Endometrium (tissue), 2 donors: ENCODE data around the gene LRP3.

Experiments
- FAIRE-seq: peaks from 2 replicates; lab custom pipeline; 2012; peaks lifted over from hg19 to GRCh38; lab: Jason Lieb, UNC
- donor health status: control.
- donor health status: control.

The LRP3 gene

DNA sequence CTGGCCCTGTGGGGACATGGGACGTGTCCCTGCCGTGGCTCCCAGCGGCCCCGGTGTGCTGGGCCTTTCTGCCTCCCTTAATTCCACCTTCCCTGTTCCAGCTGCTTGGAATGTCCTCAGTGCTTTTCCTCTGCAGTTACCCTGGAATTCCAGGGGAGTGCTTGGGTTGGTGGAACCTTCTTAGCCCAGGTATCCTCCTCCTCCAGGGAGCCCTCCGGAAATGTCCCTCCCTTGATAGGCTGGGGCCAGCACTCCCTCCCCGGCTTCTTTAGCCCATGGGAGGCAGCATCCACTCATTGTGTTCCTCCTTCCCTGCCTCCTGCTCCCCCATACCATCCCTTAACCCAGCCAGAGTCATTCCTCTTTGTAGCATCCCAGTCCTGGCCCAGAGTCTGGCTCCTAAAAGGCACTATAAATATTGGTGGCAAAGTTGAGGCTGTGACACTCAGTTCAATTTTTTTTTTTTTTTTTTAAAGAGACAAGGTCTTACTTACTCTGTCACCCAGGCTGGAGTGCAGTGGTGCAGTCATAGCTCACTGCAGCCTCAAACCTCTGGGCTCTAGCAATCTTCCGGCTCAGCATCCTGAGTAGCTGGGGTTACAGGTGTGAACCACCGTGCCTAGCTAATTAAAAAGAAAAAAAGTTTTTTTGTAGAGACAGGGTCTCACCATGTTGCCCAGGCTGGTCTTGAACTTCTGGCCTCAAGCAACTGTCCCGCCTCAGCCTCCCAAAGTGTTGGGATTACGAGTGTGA lies 45.3 kb downstream of the LRP3 start:
- no peak for FAIRE-seq

DNA sequence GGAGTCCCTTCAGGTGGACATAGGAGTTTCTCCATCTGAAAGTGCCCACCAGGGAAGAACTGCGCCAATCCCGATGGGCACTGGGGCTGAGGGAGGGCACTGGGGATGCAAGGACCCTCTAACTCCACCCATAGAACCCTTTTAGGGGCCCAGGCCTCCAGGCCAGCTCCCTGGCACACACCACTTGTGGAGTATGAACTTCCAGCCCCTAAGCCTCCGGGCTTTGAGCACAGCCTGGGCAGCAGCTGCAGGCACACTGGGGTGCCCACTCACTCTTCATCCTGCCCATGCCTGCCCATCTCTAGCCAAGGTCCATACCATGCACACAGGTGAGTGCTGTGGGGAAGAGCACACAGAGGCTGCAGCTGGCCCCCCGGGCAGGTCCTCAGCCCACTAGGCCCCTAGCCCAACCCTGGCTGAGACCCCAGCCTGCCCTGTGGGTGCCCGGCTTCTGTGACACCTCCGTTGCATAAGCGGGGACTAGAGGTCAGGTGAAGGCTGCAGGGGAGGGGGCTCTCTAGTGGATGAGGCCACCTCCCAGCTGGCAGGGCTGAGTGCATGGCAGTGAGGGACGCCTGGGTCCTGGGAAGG lies 46.1 kb downstream of the LRP3 start:
- FAIRE-seq: no peak

DNA sequence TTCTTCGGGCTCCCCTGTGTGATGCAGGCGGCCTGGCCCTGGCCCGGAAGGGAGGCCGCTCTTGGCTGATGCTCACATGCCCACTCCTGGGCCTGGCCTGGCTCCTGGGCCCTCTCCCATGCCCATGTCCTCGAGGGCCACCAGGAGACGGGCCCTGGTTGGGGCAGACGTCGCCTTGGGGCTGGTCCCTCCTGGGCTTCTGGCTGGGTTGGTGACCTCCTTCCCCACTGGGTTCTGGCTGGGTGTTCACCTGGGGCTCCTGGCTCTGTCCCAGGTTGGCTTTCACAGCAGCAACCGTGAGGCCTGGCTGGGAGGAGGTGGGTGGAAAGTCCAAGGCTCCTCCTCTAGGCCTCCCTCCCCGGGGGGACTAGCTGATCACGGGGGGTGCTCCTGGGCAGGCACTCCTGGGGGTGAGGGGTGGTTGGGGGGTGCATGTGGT lies 47.0 kb downstream of the LRP3 start:
- no peak for FAIRE-seq

DNA sequence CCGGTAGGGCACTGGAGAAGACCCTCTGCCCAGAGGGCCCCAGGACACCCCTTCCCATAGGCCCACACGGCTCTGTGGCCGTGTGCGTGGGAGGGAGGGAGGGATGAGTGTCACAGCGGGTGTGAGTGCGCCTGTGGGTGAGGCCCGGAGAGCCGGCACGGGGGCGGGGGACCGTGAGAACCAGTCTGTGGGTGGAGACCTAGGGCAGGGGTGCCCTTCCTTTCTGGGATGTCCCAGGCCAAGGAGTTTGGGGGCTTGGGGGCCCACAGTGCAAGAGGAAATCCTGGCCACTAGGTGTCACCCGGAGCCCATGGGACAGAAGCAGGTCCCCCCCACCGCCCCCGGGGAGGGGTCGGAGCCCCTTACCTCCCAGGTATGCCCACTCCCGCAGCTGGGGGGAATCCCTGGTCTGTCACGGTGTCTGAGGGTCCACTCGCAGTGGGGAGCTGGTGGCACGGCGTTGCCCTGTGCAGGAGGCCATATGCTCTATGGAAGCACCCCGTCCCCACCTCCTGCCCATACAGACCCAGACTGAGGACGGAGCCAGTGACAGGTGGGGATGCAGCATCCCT lies 47.5 kb downstream of the LRP3 start:
- FAIRE-seq: no peak

DNA sequence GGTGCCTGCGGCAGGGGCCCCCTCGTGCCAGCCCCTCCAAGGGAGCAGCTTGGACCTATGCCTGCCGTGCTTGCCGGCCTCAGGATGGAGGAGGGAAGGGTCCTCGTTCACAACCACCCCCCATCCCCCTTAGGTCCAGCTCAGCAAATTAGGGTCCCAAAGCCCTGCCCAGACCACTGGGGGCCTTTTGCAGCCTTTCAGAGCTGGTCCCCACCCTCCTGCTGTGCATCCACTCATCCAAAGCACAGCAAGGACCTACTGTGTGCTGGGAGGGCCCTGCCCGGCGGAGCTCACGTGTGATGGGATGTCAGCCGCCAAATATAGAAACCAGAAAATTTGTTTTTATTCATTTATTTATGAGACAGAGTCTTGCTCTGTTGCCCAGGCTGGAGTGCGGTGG lies 48.0 kb downstream of the LRP3 start:
- FAIRE-seq: no peak

DNA sequence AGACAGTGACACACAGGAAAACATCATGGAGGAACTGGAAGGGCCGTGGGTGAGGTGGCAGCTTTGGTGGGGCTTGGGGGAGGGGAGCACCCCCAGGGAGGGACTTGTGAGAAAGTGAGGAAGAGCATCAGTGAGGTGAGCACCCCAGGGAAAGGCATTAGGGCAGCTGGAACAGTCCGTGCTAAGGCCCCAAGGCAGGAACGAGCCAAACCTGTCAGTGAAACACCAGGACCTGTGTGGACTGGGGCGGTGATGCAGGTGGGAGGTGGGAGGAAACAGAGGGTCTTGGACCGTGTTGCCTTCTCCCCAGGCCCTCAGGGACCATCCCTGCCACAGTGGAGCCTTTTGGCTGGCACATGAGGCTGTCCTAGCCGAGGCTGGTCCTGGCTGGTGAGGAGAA lies 48.8 kb downstream of the LRP3 start:
- no peak for FAIRE-seq

DNA sequence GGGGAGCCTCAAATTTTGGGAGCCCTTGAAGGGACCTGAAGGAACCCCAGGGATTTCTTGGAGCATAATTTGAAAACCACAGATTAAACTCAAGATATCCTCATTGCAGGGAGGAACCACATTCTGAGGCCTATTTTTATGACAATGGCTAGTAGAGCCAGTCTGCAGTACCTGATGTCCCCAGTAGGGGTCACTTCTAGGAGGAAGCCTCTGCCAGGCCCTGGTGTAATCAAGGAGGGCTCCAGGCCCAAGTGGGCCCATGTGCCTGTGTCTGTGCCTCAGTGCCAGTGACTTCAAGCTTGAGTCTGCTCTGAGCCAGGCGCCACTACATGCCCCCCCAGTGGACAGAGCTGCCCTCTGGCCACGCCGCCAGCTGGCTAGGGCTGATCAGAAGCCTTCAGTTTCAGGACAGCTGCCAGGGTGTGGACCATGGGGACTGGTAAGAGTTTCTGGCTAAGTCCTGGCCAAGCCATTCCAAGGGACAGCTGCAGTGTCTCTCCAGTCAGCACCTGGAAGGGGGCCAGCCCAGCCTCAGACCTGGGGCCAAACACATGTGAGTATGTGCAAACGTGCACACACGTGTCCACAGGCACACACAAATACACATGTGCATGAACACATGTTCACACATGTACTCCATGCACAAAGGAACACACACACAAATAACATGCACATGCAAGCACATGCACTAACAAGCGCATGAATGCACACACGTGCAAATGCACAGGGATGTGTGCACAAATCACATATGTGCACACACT lies 52.0 kb downstream of the LRP3 start:
- no peak for FAIRE-seq

DNA sequence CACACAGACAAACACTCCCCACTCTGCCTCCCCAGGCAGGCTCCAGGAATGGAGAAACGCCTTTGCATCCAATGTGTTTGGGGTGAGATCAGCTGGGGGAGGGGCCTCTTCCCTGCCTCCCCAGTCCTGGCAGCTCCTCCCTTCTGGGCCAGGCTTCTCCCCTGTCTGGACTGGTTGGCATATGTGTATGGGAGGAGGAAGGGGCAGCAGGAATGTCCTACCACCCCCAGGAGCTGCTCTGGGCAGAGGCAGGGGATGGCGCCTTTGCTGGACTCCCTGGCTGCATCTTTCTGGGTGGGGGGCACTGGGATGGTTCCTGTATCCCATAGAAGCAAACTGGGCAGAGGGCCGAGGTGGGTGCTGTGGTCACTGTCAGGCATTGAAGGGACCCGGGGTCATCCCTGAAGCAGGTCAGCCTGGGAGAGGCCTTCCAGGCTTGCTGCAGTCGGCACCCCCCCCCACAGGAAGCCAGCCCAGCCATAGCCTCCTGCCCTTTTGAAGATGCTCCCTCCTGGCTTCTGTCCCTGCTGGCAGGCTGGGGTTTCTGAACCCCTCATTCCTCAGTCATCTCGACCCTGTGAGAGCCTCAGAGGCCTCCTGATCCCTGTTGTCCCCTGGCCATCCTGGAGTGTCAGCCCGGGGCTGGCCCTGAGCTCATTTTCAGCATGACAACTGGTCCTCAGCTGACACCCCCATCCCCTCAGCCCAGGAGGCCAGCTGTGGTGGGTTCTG lies 52.7 kb downstream of the LRP3 start:
- no peak for FAIRE-seq

DNA sequence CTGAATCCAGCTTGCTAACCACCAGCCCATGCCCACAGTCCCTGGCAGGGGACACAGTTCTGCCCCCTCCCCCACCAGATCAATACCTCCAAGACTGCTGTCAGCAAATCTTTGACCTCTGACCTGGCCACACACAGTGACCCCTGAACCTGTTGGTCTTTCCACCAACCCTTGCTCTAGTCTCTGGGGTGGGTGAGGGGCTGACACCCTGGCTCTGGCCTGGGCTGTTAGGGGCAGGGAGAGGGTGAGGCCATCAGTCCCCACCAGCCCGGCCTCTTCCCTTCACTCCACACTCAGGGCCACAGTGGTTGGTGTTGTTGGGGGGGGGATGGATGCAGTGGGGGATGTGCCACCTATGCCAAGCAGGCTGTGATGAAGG lies 53.3 kb downstream of the LRP3 start:
- FAIRE-seq: no peak

DNA sequence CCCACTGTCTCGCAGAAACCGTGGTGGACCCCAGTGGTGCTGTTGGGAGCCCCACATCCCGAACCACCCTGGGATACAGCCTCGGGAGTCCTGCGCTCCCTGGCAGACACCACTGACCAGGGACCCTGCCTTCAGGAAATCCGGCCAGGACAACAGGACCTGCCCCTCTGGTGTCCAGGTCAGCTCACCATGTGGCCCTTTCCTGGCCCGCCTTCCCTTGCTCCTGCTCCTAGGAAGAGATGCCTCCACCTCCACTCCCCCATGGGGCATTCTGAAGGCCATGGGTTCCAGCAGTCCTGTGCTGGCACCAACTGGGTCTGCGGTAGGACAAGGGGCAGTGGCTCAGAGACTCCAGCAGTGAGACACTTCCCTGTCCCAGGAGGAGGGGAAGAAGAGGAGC lies 54.0 kb downstream of the LRP3 start:
- no peak for FAIRE-seq

DNA sequence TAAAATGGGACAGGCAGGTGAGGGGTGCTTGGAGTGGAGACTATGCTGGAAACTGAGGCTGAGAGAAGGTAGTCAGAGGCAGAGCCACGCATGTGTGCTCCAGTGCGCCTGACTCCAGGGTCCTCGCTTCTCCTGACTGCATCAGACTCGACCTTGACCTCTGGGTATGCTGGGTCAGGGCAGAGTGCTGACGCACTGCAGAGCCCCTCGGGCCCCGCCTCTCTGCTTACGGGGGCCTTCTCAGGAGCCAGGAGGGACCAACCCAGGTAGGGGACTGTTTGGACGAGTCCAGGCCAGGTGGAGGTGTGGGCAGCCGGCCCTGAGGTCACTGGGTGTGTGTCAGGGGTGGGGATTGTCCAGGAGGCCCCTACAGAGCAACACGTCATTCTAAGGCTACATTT lies 54.4 kb downstream of the LRP3 start:
- no peak for FAIRE-seq

DNA sequence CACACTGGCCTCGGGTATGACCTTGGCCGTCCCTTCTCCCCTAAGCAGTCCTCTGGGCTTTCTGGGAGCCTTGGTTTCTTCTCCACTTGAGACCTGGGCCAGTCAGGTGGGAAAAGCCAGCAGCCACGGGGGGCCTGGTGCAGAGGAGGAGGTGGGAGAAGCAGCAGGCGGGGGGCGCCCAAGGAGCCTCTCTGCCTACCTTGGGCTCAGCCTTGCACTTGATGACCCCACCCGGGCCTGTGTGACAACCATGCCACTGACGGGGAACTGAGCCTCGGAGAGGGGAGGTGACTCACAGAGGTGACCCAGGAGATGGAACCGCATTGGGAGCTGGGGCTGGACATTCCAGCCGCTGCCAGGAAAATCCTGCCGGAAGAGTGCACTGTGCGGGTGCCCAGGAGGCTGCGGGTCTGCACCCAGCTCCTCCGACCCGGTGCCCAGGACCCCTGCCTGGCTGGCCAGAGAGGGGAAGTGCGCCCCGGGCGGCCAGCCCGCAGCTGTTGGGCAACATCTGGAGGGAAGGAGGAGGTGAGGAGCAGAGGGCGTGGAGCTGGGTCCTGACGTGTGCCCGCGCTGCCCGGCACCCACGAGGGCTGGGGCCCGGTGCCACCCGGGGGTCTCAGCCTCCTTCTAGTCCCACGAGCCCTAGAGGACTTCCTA lies 55.0 kb downstream of the LRP3 start:
- FAIRE-seq: no peak

DNA sequence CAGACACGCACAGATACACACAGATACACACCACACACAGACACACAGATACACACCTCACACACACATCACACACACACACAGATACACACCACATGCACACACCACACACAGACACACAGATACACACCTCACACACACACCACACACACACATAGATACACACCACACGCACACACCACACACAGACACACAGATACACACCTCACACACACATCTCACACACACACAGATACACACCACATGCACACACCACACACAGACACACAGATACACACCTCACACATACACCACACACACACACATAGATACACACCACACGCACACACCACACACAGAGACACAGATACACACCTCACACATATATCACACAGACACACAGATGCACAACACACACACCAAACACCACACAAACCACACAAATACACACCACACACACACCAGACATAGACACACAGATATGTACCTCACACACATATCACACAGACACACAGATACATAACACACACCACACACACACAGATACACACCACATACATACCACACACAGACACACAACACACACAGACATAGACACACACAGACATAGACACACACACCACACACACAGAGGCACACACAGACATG lies 55.7 kb downstream of the LRP3 start:
- peak; percentile 46 for FAIRE-seq

DNA sequence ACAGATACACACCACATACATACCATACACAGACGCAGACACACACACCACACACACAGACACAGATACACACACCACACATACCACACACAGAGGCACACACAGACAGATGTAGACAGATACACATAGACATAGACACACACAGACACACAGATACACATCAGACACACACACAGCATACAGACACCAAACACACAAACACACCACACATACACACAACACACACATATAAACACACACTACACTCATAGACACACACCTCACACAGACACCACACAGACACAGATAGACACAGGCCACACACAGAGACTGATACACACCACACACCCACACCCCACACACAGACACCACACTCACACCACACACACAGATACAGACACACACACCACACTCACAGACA lies 56.4 kb downstream of the LRP3 start:
- FAIRE-seq: no peak

DNA sequence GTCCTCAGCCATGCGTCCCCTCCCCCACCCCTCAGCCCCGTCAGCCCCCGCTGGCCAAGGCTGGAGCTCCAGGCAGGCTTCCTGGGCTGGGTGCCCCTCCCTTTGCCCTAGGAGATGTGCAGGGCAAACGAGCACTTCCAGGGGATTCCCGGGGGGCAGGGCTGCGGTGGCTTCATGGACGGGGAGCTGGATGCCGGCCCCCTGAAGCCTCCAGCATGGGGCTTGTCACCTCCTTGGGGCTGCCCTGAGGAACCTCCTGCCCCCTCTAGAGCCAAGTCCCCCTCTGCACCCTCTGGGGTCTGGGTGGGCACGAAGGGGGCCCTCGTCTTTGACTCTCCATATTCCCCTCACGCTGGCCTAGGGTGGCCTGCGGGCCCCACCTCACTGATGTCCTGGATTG lies 56.9 kb downstream of the LRP3 start:
- FAIRE-seq: no peak

DNA sequence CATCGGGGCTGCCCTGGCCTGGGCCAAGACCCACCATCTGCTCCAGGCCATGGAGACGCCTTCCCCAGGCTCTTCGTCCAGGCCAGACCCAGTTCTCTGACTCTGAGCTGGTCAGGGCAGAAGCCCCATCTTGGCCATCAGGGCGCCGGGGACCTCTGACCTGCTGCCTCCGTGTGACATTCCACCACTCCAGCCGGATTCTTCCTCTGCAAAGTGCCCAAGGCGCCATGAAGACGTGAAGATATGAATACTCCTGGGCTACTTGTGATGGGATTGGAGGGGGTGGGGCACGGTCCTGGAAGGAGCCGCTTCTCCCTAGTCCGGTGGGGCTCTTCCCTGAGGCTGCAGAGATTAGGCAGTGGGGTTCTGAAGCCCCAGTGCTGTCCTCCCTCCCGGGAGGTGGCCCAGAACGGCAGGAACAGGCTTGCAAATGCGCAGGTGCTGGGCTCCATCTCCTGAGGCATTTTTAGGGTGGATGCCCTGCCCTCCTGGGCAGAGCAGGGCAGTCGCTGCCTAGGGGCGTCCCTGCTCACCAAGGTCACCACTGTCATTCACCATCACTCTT lies 57.5 kb downstream of the LRP3 start:
- no peak for FAIRE-seq

DNA sequence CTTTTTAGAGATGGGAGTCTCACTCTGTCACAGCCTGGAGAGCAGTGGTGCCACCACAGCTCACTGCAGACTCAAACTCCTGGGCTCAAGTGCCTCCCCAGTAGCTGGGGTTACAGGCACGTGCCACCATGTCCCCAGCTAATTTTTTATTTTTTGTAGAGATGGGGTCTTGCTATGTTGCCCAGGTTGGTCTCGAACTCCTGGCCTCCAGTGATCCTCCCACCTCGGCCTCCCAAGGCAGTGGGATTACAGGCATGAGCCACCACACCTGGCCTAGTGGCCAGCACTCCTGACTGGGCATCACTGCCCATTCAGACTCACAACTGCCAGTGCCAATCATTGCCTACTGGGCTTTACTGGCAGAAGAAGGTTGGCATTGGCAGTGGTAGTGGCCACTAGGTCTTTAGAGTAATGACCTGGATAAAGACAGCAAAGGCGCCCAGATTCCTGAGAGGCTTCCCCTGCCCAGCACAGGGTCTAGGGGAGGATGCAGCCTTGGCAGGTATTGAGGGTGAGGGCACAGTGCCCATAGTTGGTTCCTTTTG lies 58.4 kb downstream of the LRP3 start:
- FAIRE-seq: no peak

DNA sequence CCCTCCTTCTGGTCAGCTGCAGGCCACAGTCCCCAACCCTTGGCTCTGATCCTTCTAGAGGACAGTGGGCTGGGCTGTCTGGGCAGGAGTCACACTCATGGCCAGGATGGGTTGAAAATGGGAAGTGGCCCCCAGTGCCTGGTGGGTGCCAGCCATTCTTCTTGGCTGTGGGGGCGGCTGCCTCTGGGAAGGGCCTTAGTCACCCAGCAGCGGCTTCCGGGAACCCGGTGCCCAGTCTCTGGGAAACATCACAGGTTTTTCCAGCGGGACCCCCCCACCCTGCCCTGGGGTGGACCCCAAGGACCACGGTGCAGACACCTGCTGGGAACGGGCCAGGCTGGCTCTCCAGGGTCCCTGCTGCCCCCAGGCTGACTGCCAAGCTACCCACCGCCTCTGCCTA lies 58.8 kb downstream of the LRP3 start:
- no peak for FAIRE-seq

DNA sequence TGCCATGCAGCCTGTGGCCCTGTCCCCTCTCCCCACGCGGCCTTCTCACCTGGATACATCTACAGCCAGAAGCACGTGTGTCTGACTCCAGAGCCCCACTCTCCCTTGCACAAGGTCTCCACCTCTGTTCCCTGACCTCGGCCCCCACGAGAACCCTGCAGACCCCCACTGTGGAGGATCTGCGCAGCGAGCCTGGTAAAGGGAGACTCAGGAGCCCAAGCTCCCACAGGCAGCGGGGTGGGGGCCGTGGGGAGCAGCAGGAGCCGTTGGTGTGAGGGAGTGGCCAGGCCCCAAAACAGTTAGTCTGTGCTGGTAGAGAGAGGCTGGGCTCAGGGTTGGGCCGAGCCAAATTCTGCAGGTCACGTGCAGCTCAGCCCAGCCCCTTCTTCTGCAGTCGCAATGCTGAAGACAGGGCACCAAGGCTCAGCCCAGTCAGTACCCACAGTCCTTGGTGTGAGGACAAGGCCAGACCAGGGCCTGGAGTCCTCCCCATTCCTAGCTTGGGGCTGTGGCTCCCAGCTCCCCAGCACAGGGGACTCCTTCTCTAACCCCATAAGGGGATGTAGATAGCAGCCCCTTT lies 60.2 kb downstream of the LRP3 start:
- no peak for FAIRE-seq

DNA sequence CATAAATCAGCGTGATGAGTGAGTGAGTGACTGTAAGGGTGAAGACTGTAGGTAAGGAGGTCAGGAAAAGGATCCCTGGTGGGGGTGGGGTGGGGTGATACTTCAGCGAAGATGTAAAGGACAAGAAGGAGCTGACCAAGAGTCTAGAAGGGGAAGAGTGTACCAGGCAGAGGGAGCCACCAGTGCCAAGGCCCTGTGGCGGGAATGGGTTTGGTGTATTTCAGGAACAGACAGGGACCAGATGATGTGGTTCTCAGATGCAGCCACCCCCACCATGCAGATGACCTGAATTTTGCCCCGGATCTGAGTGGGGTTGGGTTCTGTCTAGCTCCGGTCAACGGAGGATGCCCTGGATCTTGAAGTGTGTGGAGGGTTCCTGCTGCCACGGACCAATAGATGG lies 61.7 kb downstream of the LRP3 start:
- no peak for FAIRE-seq
